Left lung (tissue), 10 donors: ENCODE measurements around the gene FMN1. TPM values are rescaled to one million over a fixed set of nuclear protein-coding genes. Genes with fewer than 3 reads are reported as not detected.

Source experiments
- ATAC-seq: fragments of 200-7000 bp; cut with Tn5 transposase; one replicate; pipeline ENCODE4 v1.9.1; 2020; ENCODE audit warnings: moderate library complexity
- DNase-seq, 4 donors: peaks; one replicate each; pipeline ENCODE4 v3.0.0-alpha.2; 2013 to 2020
- H3K27ac ChIP-seq, 2 donors: fragments of 200-600 bp; sonication (generic) in 1 of 2; one replicate each; pipeline versions ENCODE4 v1.5.0 to v1.8.0; 2020 to 2021
- H3K27me3 ChIP-seq, 2 donors: fragments of 200-600 bp; sonication (generic) in 1 of 2; one replicate each; pipeline versions ENCODE4 v1.5.0 to v1.8.0; 2020 to 2021
- H3K36me3 ChIP-seq, 2 donors: fragments of 200-600 bp; sonication (generic) in 1 of 2; one replicate each; pipeline versions ENCODE4 v1.5.0 to v1.8.0; 2020 to 2021
- H3K4me1 ChIP-seq, 2 donors: fragments of 200-600 bp; one replicate each; pipeline ENCODE4 v1.8.0; 2021
- H3K4me3 ChIP-seq, 2 donors: fragments of 200-600 bp; sonication (generic) in 1 of 2; one replicate each; pipeline versions ENCODE4 v1.5.0 to v1.8.0; 2020 to 2021; ENCODE audit warnings: mild to moderate bottlenecking in 1 of 2
- H3K9me3 ChIP-seq, 2 donors: fragments of 200-600 bp; sonication (generic) in 1 of 2; one replicate each; pipeline versions ENCODE4 v1.5.0 to v1.8.0; 2020 to 2021
- intact Hi-C, 2 donors: fragments of 100-400 bp; cut with DNase I; formaldehyde crosslinking; loops; one replicate each; pipeline versions ENCODE4 v1.11.2 to v1.14.2; 2022
- polyA plus RNA-seq, 6 donors: library from polyadenylated mRNA; unstranded; fragments of 120-200 nt; gene quantifications; one replicate each; pipeline ENCODE4 v1.2.1, GENCODE V29; 2013; ENCODE audit not compliant: insufficient read length in 6 of 6
- total RNA-seq, 2 donors: library from RNA; stranded (reverse); fragmentation: NEBNext Ultra II Directional; extraction: Animal tissue kit (Norgen Biotek cat#: 25700); gene quantifications; one replicate each; pipeline ENCODE4 v1.2.1, GENCODE V29; 2021
- TF ChIP-seq, protein P1 (sequence below), 2 donors: fragments of 200-600 bp; sonication (generic) in 1 of 2; IDR thresholded peaks; one replicate each; pipeline versions ENCODE4 v1.5.0 to v1.8.0; 2021; ENCODE audit warnings: antibody characterized with exemption in 2 of 2
- donor health status: DM: no; HTN: yes; CAD: no.
- donor health status: DM: no; HTN: no; CAD: no.

Gene FMN1
- total and polyA plus RNA-seq, 8 donors = 4.6 to 45.2 (median 8.4) TPM

DNA sequence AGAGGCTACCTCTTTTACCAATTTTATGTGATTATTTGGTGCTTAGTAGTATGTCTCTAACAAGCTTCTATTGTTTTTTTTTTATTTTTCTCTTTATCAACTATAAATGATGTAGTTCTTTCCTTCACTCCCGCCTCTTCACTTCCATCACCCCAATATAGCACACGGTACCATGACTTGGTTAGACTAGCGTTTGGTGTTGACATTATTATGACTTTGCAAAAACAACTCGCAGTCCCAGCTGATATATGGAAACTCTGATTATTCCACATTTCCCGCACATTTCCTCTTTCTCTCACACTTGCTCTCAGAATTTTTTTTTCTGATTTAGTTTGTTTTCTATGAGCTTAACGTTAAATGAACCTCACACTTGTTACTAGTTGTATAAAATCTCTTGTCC is 314.5 kb downstream of the FMN1 start:
- no peak overlapping the region for H3K27ac ChIP-seq
- TF ChIP-seq, protein P1, sequence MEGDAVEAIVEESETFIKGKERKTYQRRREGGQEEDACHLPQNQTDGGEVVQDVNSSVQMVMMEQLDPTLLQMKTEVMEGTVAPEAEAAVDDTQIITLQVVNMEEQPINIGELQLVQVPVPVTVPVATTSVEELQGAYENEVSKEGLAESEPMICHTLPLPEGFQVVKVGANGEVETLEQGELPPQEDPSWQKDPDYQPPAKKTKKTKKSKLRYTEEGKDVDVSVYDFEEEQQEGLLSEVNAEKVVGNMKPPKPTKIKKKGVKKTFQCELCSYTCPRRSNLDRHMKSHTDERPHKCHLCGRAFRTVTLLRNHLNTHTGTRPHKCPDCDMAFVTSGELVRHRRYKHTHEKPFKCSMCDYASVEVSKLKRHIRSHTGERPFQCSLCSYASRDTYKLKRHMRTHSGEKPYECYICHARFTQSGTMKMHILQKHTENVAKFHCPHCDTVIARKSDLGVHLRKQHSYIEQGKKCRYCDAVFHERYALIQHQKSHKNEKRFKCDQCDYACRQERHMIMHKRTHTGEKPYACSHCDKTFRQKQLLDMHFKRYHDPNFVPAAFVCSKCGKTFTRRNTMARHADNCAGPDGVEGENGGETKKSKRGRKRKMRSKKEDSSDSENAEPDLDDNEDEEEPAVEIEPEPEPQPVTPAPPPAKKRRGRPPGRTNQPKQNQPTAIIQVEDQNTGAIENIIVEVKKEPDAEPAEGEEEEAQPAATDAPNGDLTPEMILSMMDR (IDR thresholded peaks at IDR 0.05) = no peak
- peaks cover 0 to 7% of the 10 kb centered on the region in 2 donors for H3K4me1 ChIP-seq
- DNase-seq = no peak
- no peak for ATAC-seq
- intact Hi-C loops = no loop called here
- H3K36me3 ChIP-seq = no peaks in the 10 kb centered on the region
- no peak overlapping the region for H3K4me3 ChIP-seq
- H3K9me3 ChIP-seq = no peaks in the 10 kb centered on the region
- no peaks in the 10 kb centered on the region for H3K27me3 ChIP-seq

DNA sequence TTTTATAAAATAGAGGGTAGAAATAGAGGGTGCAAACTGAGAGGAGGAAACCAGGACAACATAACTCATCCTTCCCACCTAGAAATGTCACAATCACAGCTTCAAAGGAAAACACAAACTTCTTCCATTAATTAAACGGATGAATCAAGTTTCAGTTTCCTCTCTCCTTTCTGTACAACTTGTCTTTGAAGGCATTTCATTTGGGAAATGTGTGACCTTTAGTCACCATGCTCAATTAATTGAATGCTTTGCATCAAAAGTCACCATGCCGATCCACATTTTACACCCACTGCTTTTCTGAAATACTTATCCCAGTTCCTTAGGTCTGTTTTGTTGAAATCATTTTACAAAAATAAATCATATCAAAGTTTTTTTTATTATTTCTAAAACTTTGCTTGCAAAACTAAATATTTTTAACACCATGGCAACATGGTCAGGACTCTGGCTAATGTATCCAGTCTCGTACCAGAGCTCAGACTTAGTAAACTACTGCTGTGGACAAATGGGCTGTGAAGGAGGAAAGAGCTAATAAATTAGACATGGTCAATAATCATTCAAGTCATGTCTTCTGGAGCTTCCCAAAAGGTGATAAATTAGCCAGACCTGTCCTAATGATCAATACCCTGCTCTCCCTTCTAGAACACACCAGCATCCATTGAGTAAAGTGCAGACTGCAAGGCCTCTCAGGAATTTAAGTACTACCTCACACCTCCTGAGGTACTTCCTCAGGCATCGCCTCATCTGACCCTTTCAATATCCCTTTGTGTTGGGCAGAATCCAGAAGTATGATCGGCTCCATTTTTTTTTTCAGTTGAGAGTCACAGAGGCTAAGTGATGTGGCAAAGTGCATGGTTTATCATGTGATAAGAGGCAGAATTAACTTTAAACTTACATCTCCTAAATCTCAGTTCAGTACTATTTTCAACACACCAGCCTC is 315.4 kb downstream of the FMN1 start:
- no peaks in the 10 kb centered on the region for H3K27me3 ChIP-seq
- DNase-seq (peak in 1 of 4 donors; percentile 10), ATAC-seq (peak; percentile 53)
- H3K9me3 ChIP-seq = no peaks in the 10 kb centered on the region
- H3K27ac ChIP-seq = no peak overlapping the region
- H3K4me3 ChIP-seq = no peak overlapping the region
- peaks cover 0 to 5% of the 10 kb centered on the region in 2 donors for H3K4me1 ChIP-seq
- intact Hi-C loops = no loop called here
- H3K36me3 ChIP-seq = no peaks in the 10 kb centered on the region
- TF ChIP-seq, protein P1 (IDR thresholded peaks at IDR 0.05) = no peak

DNA sequence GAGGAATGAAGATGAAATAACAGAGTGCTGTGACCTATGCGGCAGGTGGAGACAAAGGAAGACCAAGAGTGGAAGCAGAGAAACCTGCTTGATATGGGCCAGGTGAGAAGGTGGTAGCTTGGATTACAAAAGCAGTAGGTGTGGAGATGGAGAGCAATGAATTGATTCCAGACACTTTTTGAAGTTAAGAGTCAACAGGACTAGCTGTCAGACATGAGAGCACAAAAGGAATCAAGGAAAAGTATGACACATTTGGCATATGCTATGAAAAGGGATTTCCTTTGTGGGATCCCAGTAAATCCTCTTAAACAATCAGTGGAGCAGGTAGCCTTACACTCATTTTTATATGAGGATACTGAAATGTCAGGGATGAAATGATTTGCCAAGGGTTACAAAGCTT is 316.2 kb downstream of the FMN1 start:
- H3K4me1 ChIP-seq = no peaks in the 10 kb centered on the region
- no peak for DNase-seq
- H3K4me3 ChIP-seq = no peak overlapping the region
- H3K27ac ChIP-seq = no peak overlapping the region
- H3K9me3 ChIP-seq = no peaks in the 10 kb centered on the region
- no peaks in the 10 kb centered on the region for H3K36me3 ChIP-seq
- TF ChIP-seq, protein P1 (IDR thresholded peaks at IDR 0.05) = no peak
- intact Hi-C loops = no loop called here
- H3K27me3 ChIP-seq = no peaks in the 10 kb centered on the region
- ATAC-seq = no peak

GRCh38 chr15:32877252-32878019 is 317.1 kb downstream of the FMN1 start:
- no peaks in the 10 kb centered on the region for H3K4me1 ChIP-seq
- no peaks in the 10 kb centered on the region for H3K36me3 ChIP-seq
- ATAC-seq = no peak
- no peak overlapping the region for H3K27ac ChIP-seq
- no peak for DNase-seq
- no peak overlapping the region for H3K4me3 ChIP-seq
- H3K27me3 ChIP-seq = no peaks in the 10 kb centered on the region
- H3K9me3 ChIP-seq = no peaks in the 10 kb centered on the region
- intact Hi-C loops = no loop called here
- TF ChIP-seq, protein P1 (IDR thresholded peaks at IDR 0.05) = no peak
